Progenitor cell of endocrine pancreas (in vitro differentiated cells): ENCODE data around the gene GPC4. TPM values are rescaled to one million over a fixed set of nuclear protein-coding genes. Genes with fewer than 3 reads are reported as not detected.

Source experiments
- DNase-seq: peaks from one replicate; pipeline ENCODE4 v3.0.0; 2021; ENCODE audit warnings: low spot score; ENCODE audit not compliant: unreplicated experiment
- H3K27ac Mint-ChIP-seq: 2 replicates; pipeline ENCODE4 v1.8.0; 2021; ENCODE audit warnings: mild to moderate bottlenecking, moderate library complexity, mixed read lengths
- H3K27me3 Mint-ChIP-seq: 2 replicates; pipeline ENCODE4 v1.8.0; 2021; ENCODE audit warnings: mixed read lengths
- H3K36me3 Mint-ChIP-seq: 2 replicates; pipeline ENCODE4 v1.8.0; 2022; ENCODE audit warnings: mixed read lengths; ENCODE audit not compliant: insufficient read depth
- H3K4me1 Mint-ChIP-seq: 2 replicates; pipeline ENCODE4 v1.8.0; 2021; ENCODE audit warnings: low read depth, mixed read lengths
- H3K4me3 Mint-ChIP-seq: 2 replicates; pipeline ENCODE4 v1.8.0; 2021; ENCODE audit warnings: low read depth, mild to moderate bottlenecking, moderate library complexity, mixed read lengths
- H3K9me3 Mint-ChIP-seq: 2 replicates; pipeline ENCODE4 v1.8.0; 2021; ENCODE audit warnings: low read depth, mixed read lengths
- CTCF ChIP-seq: fragments of 200-600 bp; sonication (generic); IDR thresholded peaks from one replicate; pipeline ENCODE4 v1.5.0; 2021; ENCODE audit warnings: antibody characterized with exemption, mild to moderate bottlenecking; ENCODE audit not compliant: unreplicated experiment
- total RNA-seq: library from RNA; stranded (reverse); gene quantifications from 2 replicates; pipeline ENCODE4 v1.2.1, GENCODE V29; 2021

GPC4 gene
- total RNA-seq, 1 donor from 2014 or later = 10.8 TPM

DNA sequence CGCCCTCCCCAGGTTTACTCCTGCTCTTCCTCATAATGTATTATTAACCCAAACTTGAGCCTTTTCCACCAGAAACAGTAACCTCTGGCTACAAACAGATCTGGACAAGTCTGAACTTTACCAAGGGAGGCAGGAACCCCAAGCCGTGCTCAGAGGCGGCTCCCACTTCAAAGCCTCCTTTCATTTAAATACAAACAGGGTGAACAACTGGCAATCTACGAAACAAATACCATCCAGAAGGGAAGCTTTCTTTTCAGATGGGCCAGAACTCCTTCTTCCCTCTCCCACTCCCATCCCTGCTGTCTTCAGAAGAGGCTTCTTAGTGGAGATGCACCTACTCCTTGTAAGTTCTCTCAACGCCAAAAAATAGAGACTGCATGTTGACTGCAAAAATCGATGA is 2.1 kb upstream of the GPC4 start:
- Mint-ChIP-seq H3K27me3 (peaks cover 66% of the 10 kb centered on the region), H3K36me3 (no peaks in the 10 kb centered on the region), H3K4me3 (no peak overlapping the region), H3K4me1 (peaks cover 23% of the 10 kb centered on the region), H3K9me3 (no peaks in the 10 kb centered on the region), H3K27ac (no peak overlapping the region)
- no peak for DNase-seq
- TF ChIP-seq CTCF = no peak

GRCh38 chrX:133414406-133415275 is 648 bp downstream of the GPC4 start:
- H3K36me3 Mint-ChIP-seq = no peaks in the 10 kb centered on the region
- peak; percentile 31 for DNase-seq
- peaks cover 78% of the 10 kb centered on the region for H3K27me3 Mint-ChIP-seq
- H3K4me1 Mint-ChIP-seq = peaks cover 29% of the 10 kb centered on the region
- peak overlapping the region; percentile 85 for H3K27ac Mint-ChIP-seq
- peak overlapping the region; percentile 84 for H3K4me3 Mint-ChIP-seq
- TF ChIP-seq CTCF = no peak
- H3K9me3 Mint-ChIP-seq = no peaks in the 10 kb centered on the region

DNA sequence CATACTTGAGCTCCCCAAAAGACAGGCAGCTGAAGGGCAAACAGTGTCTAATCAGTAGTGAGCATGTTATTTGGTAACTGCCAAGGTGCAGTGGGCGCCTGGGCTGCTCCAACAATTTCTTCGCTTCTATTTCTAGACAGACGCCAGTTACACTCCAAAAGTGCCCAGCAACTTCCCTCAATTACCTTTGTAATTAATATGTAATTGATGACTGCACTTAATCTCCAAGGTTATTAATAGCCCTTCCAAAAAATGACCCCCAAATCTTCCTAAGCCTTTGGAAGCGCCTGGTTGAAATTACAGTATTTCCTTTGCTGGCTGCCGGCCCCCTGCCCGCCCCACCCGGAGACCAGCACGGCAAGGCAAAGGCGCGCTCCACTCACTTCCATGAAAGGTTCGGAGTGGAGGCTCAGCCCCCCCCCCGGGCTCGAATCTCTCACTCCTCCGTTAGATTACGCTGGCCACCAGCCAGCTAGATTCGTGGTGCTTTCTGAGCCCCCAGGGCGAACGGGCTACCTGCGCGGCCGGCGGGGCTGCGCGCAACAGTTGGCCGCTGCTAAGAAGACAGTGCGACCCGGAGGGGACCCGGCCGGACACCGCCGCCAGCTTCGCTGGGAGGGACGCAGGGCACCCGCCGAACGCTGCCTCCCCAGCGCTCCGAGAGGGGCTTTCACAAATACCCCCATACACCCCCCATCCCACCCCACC is 1.9 kb downstream of the GPC4 start:
- Mint-ChIP-seq H3K4me3 (peak overlapping the region; percentile 84), H3K27ac (no peak overlapping the region), H3K4me1 (peaks cover 27% of the 10 kb centered on the region), H3K9me3 (no peaks in the 10 kb centered on the region), H3K27me3 (peaks cover 79% of the 10 kb centered on the region), H3K36me3 (no peaks in the 10 kb centered on the region)
- DNase-seq = peak; percentile 13
- TF ChIP-seq CTCF = no peak

- Mint-ChIP-seq H3K27me3 (peaks cover 72% of the 10 kb centered on the region), H3K9me3 (no peaks in the 10 kb centered on the region), H3K4me1 (peaks cover 27% of the 10 kb centered on the region), H3K27ac (no peak overlapping the region), H3K36me3 (no peaks in the 10 kb centered on the region), H3K4me3 (peak overlapping the region; percentile 84)
- no peak for TF ChIP-seq CTCF
- DNase-seq = no peak
Observed at GRCh38 chrX:133412665-133413064, 2.6 kb downstream of the GPC4 start.

GRCh38 chrX:133412246-133412645 is 3.0 kb downstream of the GPC4 start:
- no peaks in the 10 kb centered on the region for H3K36me3 Mint-ChIP-seq
- H3K4me1 Mint-ChIP-seq = peaks cover 27% of the 10 kb centered on the region
- peak overlapping the region; percentile 84 for H3K27ac Mint-ChIP-seq
- TF ChIP-seq CTCF = no peak
- H3K9me3 Mint-ChIP-seq = no peaks in the 10 kb centered on the region
- H3K27me3 Mint-ChIP-seq = peaks cover 68% of the 10 kb centered on the region
- DNase-seq = no peak
- H3K4me3 Mint-ChIP-seq = no peak overlapping the region
